RKO (cell line): ENCODE data around the gene METTL2B.
"Not testable (repeated sequence)": the region's sequence is repeated elsewhere in the genome, so short reads cannot be mapped to it uniquely, and the experiment has no call there.

ENCODE experiments used
- DNase-seq: peaks from one replicate; pipeline ENCODE4 v3.0.0-alpha.2; 2016; ENCODE audit warnings: low spot score

The METTL2B gene

GRCh38 chr7:128523932-128524524 is 47.5 kb downstream of the METTL2B start:
- not testable (repeated sequence) for DNase-seq

GRCh38 chr7:128525584-128525983 is 49.0 kb downstream of the METTL2B start:
- peak; percentile 30 for DNase-seq

GRCh38 chr7:128526062-128526466 is 49.5 kb downstream of the METTL2B start:
- DNase-seq = not testable (repeated sequence)

GRCh38 chr7:128529191-128529590 is 52.6 kb downstream of the METTL2B start:
- not testable (repeated sequence) for DNase-seq

GRCh38 chr7:128530121-128530854 is 53.7 kb downstream of the METTL2B start:
- DNase-seq = not testable (repeated sequence)

GRCh38 chr7:128530855-128531104 is 54.2 kb downstream of the METTL2B start:
- no peak for DNase-seq

- peak; percentile 88 for DNase-seq
Measured at GRCh38 chr7:128531105-128531954, 54.8 kb downstream of the METTL2B start.

- DNase-seq = peak; percentile 58
Measured at GRCh38 chr7:128531955-128532478, 55.5 kb downstream of the METTL2B start.

- DNase-seq = peak; percentile 79
Measured at GRCh38 chr7:128532956-128533355, 56.4 kb downstream of the METTL2B start.

- peak; percentile 43 for DNase-seq
Measured at GRCh38 chr7:128537410-128537809, 60.9 kb downstream of the METTL2B start.

- DNase-seq = not testable (repeated sequence)
Measured at GRCh38 chr7:128542530-128542929, 66.0 kb downstream of the METTL2B start.

- not testable (repeated sequence) for DNase-seq
Measured at GRCh38 chr7:128543300-128543699, 66.8 kb downstream of the METTL2B start.

GRCh38 chr7:128546319-128546851 is 69.8 kb downstream of the METTL2B start:
- not testable (repeated sequence) for DNase-seq

GRCh38 chr7:128550920-128551319 is 74.4 kb downstream of the METTL2B start:
- no peak for DNase-seq

GRCh38 chr7:128554394-128554793 is 77.8 kb downstream of the METTL2B start:
- not testable (repeated sequence) for DNase-seq
